ENCODE data around the gene ST6GALNAC4. TPM values are rescaled to one million over a fixed set of nuclear protein-coding genes. Genes with fewer than 3 reads are reported as not detected.

ST6GALNAC4 gene
- total RNA-seq, 4 donors from 2014 or later, result 12.5 to 33.0 (median 23.8) TPM

DNA sequence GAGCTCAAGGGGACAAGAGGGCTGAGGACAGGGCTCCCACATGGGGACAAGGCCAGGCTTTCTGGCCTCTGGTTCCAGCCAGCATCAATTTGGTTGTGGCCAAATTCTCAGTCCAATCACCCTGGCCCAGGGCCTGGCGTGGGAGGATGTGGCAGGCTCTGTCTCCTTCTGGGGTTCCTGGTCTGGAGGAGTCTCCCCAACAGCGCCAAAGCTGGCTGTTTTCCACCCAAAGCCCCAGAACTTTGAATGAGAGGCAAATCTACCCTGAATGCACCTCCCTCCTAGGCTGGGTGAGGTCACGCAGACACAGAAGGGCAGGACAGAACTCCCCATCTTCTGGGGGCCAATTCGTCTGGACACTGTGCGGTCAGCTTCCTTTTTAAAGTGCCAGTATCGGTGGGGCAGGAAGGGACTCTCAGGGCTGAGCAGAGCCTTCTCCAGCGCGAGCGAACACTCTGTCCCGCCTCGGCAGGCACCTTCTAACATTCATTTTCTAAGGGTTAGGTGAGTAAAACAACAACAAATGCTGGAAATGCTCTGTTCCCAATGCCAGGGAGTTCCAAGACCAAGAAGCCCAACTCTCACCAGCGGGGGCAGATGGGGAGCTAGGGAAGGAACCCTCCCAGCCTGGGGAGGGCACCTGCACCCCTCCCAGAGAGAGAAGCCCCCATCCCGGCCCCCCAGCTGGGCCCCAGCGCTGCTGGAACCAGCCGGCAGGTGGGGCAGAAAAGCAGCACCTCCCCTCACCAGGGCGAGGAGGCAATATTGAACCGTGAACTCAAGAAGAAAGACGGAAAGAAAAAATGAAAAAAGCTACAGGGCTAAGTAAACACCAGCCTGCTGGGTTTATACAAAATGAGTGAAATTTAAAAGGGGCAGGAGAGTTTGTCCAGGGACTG lies 24.5 kb upstream of the ST6GALNAC4 start:
- intact Hi-C loops (cut with DNase I), result loop anchor here (10.0 kb wide), 1 partner anchor 163 kb away; no protein-coding TSS in a partner anchor
- DNase-seq, result no peak
- TF ChIP-seq, protein P1, sequence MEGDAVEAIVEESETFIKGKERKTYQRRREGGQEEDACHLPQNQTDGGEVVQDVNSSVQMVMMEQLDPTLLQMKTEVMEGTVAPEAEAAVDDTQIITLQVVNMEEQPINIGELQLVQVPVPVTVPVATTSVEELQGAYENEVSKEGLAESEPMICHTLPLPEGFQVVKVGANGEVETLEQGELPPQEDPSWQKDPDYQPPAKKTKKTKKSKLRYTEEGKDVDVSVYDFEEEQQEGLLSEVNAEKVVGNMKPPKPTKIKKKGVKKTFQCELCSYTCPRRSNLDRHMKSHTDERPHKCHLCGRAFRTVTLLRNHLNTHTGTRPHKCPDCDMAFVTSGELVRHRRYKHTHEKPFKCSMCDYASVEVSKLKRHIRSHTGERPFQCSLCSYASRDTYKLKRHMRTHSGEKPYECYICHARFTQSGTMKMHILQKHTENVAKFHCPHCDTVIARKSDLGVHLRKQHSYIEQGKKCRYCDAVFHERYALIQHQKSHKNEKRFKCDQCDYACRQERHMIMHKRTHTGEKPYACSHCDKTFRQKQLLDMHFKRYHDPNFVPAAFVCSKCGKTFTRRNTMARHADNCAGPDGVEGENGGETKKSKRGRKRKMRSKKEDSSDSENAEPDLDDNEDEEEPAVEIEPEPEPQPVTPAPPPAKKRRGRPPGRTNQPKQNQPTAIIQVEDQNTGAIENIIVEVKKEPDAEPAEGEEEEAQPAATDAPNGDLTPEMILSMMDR (IDR thresholded peaks at IDR 0.05), result no peak
- no peak for TF ChIP-seq POLR2A (IDR thresholded peaks at IDR 0.05)
- H3K27ac ChIP-seq, result no peak overlapping the region
- H3K36me3 ChIP-seq, result peaks cover 29 to 67% (median 33%) of the 10 kb centered on the region in 3 donors
- 70 to 80% methylated on average over 5 to 9 of the region's 18 CpGs for WGBS, 2 donors
- H3K4me3 ChIP-seq, result no peak overlapping the region
- H3K27me3 ChIP-seq, result no peaks in the 10 kb centered on the region
- H3K4me1 ChIP-seq, result peaks cover 18 to 61% (median 19%) of the 10 kb centered on the region in 3 donors
- H3K9me3 ChIP-seq, result no peaks in the 10 kb centered on the region

DNA sequence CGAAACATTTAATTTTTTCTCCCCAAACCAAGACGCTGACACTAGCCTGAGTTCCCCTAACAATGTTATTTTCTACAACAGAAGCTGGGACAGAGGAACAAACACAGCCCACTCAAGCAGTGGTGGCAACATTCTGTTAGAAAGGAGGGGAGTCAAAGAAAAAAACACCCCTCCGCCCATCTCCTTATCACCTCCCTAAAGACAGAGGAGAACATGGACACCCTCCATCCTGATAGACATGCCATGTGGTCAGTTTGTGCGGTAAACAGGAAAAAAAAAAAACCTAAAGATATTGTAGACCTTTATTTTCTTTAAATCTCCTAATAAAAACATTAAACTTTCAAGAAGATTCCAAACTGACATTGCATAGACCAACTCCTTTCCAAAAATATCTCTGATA lies 23.8 kb upstream of the ST6GALNAC4 start:
- peaks cover 24 to 61% (median 25%) of the 10 kb centered on the region in 3 donors for H3K4me1 ChIP-seq
- intact Hi-C loops (cut with DNase I), result loop anchor here (10.0 kb wide), 1 partner anchor 164 kb away; no protein-coding TSS in a partner anchor
- no peaks in the 10 kb centered on the region for H3K9me3 ChIP-seq
- no peak for DNase-seq
- H3K4me3 ChIP-seq, result no peak overlapping the region
- peaks cover 29 to 66% (median 33%) of the 10 kb centered on the region in 3 donors for H3K36me3 ChIP-seq
- H3K27me3 ChIP-seq, result no peaks in the 10 kb centered on the region
- no peak overlapping the region for H3K27ac ChIP-seq
- WGBS, 2 donors, result 86 to 95% methylated on average over 4 of the region's 4 CpGs
- TF ChIP-seq POLR2A (IDR thresholded peaks at IDR 0.05), result no peak
- TF ChIP-seq, protein P1 (IDR thresholded peaks at IDR 0.05), result no peak

DNA sequence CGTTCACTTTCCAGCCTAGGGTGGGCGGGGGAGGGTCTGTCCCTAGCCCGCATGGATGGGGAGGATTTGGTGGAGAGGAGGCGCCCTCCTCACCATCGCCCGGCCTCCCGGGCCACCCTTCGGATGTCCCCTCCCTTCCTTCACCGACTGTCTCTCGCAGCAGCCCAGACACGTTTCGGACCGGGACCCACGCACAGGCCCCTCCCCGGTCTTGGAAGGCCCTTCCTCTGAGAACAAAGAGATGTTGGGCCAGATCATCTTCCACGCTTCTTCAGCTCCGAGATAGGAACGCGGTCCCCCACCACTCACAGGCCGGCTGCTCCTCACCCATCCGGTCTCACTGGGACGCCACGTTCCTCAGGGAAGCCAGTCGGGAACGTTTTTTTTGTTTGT lies 21.5 kb upstream of the ST6GALNAC4 start:
- Histone ChIP-seq H3K9me3 (no peaks in the 10 kb centered on the region), H3K27me3 (no peaks in the 10 kb centered on the region), H3K4me1 (peaks cover 24 to 57% (median 25%) of the 10 kb centered on the region in 3 donors), H3K27ac (peak overlapping the region; percentile 74 to 81 (median 78)), H3K4me3 (peak overlapping the region; percentile 59 to 93 (median 69)), H3K36me3 (peaks cover 12 to 58% (median 13%) of the 10 kb centered on the region in 3 donors)
- no peak for DNase-seq
- peak in 1 of 4 donors; percentile 9 for TF ChIP-seq POLR2A (IDR thresholded peaks at IDR 0.05)
- TF ChIP-seq, protein P1 (IDR thresholded peaks at IDR 0.05), result no peak
- intact Hi-C loops (cut with DNase I), result no loop called here
- WGBS, 2 donors, result 42 to 50% methylated on average over 13 to 16 of the region's 25 CpGs

DNA sequence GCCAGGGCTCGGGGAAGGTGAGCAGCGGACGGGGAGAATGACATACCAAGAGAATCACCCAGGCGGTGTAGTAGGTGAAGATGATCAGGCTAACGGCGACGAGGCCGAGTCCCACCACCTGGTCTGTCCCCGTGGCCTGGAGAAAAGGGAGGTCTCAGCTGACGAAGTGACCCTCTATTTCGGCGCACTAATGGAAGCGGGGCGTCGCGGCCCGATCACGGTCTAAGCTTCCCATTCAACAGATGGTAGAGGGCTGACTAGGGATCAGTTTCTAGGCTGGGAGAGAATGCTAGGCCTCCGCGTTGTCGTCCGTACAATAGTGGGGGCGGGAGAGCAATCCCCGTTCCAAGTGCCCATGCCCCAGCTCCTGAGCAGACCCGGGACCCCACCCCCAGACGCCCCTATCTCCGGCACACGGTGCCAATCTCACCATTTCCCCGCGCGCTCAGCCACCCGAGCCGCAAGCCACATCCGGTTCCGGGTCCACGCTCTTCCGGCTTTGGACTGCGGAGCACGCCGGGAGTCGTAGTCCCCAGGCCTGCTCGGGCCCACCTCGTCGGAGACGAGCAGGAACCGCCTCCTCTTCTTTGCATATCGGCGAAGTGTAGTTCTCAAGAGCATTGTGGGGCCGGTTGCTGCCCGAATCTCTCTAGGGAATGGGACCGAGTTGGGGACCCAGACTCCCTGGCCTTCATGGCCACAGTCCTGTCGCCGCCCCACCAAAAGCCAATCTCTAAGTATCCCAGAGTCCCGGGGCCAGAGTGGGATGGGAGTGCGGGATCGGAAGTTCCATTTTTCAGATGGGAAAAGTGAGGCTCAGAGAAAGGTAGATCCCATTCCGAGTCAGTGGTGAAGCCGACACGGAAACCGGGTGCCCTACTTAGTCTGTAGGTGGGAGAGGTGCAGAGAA lies 20.8 kb upstream of the ST6GALNAC4 start, which contains the start of gene DPM2:
DPM2 (minus strand) TSS at position 467 of the 910 bp plus-strand sequence; CDS start at position 433, 34 bp downstream.
- Histone ChIP-seq H3K4me1 (peaks cover 24 to 51% (median 25%) of the 10 kb centered on the region in 3 donors), H3K27ac (peak within 1 kb of the TSS; percentile 74 to 81 (median 78)), H3K4me3 (peak within 1 kb of the TSS; percentile 59 to 93 (median 69)), H3K36me3 (peaks cover 5 to 51% (median 6%) of the 10 kb centered on the region in 3 donors), H3K9me3 (no peaks in the 10 kb centered on the region), H3K27me3 (no peaks in the 10 kb centered on the region)
- intact Hi-C loops (cut with DNase I), result no loop called here
- TF ChIP-seq POLR2A (IDR thresholded peaks at IDR 0.05), result peak in 3 of 4 donors; percentile 41 to 69 (median 41)
- TF ChIP-seq, protein P1 (IDR thresholded peaks at IDR 0.05), result peak in 1 of 6 experiments; percentile 11
- no peak for DNase-seq
- WGBS, 2 donors, result 6 to 10% methylated on average over 17 to 36 of the region's 60 CpGs

All from esophagus squamous epithelium (tissue), 5 donors.